Uterus (tissue), 2 donors: ENCODE data around the gene PCDHGA1.

Experiments
- CTCF ChIP-seq, 4 experiments: fragments of 200-600 bp in 2 of 4; fragments of 450-650 bp in 2 of 4; sonication (generic) in 2 of 4; IDR thresholded peaks; one replicate each; pipeline ENCODE4 v1.5.1; 2016 to 2019; ENCODE audit warnings: antibody characterized with exemption in 4 of 4, mild to moderate bottlenecking in 2 of 4, moderate library complexity in 1 of 4
- POLR2A ChIP-seq, 2 donors: fragments of 450-650 bp; IDR thresholded peaks; one replicate each; pipeline ENCODE4 v1.6.1; 2016; ENCODE audit warnings: antibody characterized with exemption in 2 of 2, mild to moderate bottlenecking in 1 of 2, moderate library complexity in 1 of 2

DNA sequence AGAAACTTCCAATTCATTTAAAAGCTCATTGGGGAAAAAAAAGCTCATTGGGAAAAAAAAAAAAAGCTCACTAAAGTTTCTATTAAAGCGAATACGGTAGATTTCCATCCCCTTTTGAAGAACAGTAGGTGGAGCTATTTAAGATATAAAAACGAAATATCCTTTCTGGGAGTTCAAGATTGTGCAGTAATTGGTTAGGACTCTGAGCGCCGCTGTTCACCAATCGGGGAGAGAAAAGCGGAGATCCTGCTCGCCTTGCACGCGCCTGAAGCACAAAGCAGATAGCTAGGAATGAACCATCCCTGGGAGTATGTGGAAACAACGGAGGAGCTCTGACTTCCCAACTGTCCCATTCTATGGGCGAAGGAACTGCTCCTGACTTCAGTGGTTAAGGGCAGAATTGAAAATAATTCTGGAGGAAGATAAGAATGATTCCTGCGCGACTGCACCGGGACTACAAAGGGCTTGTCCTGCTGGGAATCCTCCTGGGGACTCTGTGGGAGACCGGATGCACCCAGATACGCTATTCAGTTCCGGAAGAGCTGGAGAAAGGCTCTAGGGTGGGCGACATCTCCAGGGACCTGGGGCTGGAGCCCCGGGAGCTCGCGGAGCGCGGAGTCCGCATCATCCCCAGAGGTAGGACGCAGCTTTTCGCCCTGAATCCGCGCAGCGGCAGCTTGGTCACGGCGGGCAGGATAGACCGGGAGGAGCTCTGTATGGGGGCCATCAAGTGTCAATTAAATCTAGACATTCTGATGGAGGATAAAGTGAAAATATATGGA, 100.2 kb downstream of the PCDHGA1 start, which contains the start of gene PCDHGA12:
- TF ChIP-seq CTCF (IDR thresholded peaks at IDR 0.05) (peak in 3 of 4 experiments; percentile 12 to 31 (median 18)), POLR2A (IDR thresholded peaks at IDR 0.05) (no peak)
